Fibroblast of lung (primary cell): ENCODE measurements around the gene MBL2.

Experiments
- EZH2 ChIP-seq: IDR thresholded peaks from 2 replicates; pipeline ENCODE4 v1.5.1; 2012; ENCODE audit warnings: low read length, control low read depth, mild to moderate bottlenecking; ENCODE audit errors: missing control alignments
- TF ChIP-seq, protein P1 (sequence below), 2 donors: IDR thresholded peaks in 1 of 2; conservative IDR thresholded peaks in 1 of 2; 1 replicate in 1 of 2; 2 replicates in 1 of 2; pipeline ENCODE4 v1.5.1; 2011 to 2012; ENCODE audit warnings: low read length in 2 of 2, control low read depth in 1 of 2, inconsistent platforms in 1 of 2, low read depth in 1 of 2, mild to moderate bottlenecking in 1 of 2

DNA sequence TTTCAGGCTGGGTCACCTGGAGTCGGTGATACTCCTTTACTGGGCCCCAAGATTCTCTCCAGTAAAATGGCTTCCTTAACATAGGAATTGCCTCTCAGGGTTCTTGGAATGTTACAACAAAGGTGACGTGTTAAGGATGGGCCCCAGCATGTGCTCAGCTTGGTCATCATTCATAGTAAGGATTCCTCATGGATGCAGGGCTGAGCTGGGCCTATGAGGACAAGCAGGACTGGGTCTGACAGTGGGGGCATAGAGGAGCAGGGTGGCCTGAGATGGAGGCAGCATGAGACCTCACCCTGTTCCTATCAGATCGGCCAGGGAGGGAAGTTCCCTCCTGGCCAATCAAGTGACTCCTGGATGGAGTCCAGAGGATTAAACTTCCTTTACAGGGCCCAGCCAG lies 12.8 kb upstream of the MBL2 start:
- TF ChIP-seq, protein P1, sequence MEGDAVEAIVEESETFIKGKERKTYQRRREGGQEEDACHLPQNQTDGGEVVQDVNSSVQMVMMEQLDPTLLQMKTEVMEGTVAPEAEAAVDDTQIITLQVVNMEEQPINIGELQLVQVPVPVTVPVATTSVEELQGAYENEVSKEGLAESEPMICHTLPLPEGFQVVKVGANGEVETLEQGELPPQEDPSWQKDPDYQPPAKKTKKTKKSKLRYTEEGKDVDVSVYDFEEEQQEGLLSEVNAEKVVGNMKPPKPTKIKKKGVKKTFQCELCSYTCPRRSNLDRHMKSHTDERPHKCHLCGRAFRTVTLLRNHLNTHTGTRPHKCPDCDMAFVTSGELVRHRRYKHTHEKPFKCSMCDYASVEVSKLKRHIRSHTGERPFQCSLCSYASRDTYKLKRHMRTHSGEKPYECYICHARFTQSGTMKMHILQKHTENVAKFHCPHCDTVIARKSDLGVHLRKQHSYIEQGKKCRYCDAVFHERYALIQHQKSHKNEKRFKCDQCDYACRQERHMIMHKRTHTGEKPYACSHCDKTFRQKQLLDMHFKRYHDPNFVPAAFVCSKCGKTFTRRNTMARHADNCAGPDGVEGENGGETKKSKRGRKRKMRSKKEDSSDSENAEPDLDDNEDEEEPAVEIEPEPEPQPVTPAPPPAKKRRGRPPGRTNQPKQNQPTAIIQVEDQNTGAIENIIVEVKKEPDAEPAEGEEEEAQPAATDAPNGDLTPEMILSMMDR (conservative IDR thresholded peaks at IDR 0.05 in 1 of 2, IDR thresholded peaks at IDR 0.05 in 1 of 2; ENCODE audit: low read depth in 1 of 2, low read length in 2 of 2): no peak
- no peak for TF ChIP-seq EZH2
